IPS-NIHi7 (cell line): ENCODE measurements around the gene MTMR10.

Source experiments
- DNase-seq: peaks from one replicate; pipeline ENCODE4 v3.0.0; 2012; ENCODE audit warnings: mixed read lengths; ENCODE audit errors: extremely low spot score

MTMR10 gene

DNA sequence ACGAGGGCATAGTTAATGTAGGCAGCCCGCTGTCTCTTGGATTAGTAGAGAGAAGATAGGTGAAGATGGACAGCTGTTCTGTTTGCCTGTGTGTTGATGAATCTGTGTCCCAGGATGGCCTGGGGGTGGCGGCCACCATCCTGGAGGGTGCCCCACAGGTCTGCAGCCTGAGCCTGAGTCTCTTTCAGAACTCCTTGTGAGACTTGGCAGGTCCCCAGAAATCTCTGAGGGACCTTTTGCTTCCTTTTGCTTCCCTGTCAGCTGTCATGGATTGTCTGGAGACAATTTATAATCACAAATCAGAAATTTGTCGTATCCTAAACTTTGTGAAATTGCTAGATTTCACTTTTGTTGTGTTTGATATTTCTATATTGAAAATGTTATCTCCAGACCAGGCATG lies 70.3 kb downstream of the MTMR10 start:
- no peak for DNase-seq

DNA sequence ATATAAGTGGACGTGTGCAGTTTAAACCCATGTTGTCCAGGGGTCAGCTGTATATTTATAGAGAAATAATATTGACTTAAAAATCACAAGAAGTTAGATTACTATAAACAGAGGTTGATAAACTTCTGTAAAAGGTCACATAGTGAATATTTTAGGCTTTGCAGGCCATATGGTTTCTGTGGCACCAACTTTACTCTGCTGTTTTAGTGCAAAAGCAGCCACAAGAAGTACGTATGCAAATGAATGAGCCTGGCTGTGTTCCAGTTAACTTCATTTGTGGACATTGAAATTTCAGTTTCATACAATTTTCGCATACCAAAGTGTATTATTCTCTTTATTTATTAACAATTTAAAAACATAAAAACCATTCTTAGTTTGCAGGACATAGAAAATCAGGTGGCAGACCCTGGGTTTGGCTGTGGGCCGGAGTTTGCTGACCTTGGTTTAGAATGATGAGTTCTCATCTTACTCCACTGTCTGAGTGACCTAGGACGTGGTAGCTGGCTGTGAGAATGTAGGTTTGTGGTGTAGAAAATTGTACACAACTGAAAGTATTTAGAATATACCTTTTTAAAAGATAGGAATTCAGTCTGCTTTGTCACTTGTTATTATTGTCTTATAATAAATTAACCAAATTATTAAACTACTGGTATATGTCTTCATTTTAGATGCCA lies 71.4 kb downstream of the MTMR10 start:
- DNase-seq = no peak

DNA sequence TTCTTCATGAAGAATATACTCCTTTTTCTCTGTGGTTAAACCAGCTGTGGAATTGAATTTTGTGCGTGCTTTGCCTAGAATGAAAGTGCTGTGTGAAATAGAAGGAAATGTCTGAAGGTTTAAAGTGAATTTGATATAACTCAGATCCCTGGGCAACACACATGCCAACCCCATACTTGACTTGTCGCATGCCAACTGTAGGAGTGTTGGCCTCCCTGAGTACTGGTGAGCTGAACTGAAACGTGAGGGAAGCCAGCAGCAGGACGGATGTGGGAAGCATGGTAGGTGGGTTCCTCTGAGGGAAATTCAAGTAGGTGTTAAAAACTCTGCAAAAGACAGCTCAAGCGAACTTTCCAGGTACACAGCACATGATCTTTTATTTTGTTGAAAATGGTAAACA lies 73.1 kb downstream of the MTMR10 start:
- no peak for DNase-seq

DNA sequence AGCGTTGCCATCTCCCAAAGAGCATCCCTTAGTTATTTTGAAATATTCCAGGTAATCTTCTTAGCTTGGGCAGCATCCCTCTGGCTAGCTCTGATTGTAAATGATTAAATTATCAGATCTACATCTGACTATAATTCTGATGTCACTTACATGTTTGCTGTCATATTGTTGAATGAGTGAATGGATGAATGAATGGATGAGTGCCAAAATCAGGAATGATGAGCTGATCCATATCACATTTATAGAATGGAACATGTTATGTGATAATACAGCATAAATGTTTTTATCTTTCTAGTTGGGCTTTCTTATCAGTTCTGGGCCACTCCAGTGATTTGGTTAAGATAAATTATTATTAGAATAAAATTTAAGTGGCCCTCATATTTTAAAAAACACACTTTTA lies 73.8 kb downstream of the MTMR10 start:
- DNase-seq = no peak

DNA sequence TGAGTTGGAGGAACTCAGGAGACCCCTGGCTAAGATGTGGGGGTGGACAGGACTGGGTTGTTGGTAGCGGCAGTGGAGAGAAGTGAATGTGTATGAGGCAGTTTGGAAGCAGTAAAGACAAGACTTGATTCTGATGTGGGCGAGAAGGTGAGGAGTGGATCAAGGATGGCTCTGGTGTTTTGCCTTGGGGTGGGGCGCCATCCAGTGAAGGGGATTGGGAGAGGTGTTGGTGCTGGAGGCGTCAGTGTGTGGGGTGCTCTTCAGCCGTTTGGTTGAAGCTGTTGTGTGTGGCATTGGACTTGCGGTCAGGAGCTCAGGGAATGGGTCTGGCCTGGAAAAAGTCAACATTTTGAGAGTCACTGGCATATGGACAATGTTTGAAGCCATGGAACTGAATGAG lies 74.4 kb downstream of the MTMR10 start:
- DNase-seq = no peak

DNA sequence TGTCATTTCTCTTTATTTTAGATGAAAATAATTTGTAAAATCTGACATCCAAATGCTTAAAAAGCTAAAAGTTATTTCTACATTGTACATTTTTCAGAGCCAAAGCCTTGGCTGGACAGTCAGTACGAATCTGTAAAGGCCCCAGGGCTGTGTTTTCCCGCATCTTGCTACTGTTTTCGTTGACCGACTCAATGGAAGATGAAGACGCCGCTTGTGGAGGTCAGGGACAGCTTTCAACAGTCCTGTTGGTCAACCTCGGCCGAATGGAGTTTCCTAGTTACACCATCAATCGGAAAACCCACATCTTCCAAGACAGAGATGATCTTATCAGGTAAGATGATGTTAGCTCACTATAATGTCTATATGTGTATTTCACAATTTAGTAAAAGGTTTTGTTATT lies 77.7 kb downstream of the MTMR10 start:
- no peak for DNase-seq

DNA sequence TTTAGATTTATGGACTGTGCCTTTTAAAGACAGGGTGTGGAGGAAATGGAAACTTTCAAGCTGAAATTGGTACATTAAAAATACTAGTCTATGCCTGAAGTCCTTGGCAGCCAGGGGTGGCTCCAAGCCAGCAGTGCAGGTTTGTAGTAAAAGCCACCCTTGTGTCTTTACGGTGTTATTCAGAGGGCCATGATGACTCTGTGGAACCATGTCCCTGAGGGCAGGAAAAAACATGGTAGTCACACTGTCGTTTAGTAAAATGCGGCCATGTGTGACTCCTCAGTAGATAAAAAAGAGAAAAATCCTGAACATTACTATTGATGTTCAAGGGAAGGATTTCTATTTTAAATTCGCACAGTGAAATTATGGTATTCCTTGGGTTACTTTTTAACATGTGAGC lies 85.1 kb downstream of the MTMR10 start:
- DNase-seq = no peak

DNA sequence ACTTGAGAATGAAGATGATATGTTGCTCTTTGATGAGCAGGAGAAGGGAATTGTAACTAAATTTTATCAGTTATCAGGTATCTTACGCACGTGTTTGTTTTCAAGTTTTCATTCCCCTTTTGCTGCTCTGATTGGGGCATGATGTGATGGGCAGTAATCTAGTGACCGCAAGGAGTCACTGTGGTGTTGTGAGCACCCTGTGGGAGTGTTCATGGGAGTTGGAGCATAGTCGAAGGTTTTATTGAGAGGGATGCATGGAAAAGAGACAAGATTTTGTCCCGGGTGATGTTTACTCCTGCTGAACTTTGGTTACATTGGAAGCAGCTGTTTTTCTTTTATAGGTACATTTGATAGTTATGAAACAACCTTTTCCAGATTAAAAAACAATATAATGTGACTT lies 85.6 kb downstream of the MTMR10 start:
- no peak for DNase-seq

DNA sequence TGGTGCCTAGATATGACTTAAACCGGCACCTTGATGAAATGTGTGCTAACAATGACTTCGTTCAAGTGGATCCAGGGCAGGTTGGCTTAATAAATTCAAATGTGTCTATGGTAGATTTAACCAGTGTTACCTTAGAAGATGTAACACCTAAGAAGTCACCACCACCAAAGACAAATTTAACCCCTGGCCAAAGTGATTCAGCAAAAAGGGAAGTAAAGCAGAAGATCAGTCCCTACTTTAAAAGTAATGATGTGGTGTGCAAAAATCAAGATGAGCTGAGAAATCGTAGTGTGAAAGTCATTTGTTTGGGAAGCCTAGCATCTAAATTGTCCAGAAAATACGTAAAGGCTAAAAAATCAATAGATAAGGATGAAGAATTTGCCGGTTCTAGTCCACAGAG lies 86.6 kb downstream of the MTMR10 start:
- DNase-seq = no peak

DNA sequence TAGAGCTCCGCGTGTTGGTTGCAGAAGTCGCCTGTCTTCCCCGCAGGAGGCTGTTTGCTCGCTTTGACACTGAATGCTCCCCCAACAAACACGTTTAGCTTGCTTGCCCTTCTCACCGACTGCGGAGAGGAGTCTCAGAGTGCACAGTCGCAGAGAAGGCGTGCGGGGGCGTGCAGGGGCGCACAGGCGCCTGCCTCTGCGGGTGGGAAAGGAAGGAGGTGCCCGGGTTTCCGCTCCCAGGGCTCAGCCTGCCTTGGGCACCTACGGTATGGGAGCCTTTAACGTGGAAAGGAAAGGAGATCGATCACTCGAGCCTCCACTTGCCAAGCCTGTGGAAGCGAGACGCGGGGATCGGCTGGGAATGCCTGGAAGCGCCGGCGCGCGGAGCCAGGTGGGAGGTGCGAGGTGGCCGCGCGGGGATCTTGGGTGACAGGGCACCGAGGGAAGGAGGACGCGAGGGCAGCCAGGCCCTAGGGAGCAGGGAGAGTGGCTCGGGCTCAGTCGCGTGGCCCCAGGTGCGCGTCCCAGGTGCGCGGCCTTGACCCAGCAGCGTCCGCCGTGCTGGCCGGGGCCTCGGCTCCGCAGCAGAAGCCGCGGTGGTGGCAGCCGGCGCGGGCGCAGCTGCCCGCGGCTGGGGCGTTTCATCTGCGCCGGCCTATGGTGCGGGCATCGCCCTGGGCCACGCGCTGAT lies 87.8 kb downstream of the MTMR10 start, which contains the start of gene FAN1:
Gene FAN1 (plus strand): TSS at position 419 of the 691 bp plus-strand sequence. CDS start 749 bp downstream, outside the sequence.
- peak; percentile 93 for DNase-seq

DNA sequence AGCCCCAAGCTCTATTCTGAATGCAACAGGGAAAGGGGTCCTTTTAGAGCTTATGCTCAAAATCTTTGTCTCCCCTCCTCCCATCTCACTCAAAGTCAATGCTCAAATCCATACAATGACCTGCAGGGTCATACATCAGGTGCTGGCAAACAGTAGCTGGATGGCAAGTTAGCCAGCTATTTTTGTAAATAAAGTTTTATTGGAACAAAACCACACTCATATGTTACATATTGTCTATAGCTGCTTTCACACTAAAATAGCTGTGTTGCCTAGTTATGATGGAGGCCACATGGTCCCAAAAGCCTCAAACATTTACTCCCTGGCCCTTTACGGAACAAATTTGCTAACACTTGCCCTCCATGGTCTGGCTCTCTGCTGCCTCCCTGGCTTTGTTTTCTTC lies 89.5 kb downstream of the MTMR10 start:
- no peak for DNase-seq

DNA sequence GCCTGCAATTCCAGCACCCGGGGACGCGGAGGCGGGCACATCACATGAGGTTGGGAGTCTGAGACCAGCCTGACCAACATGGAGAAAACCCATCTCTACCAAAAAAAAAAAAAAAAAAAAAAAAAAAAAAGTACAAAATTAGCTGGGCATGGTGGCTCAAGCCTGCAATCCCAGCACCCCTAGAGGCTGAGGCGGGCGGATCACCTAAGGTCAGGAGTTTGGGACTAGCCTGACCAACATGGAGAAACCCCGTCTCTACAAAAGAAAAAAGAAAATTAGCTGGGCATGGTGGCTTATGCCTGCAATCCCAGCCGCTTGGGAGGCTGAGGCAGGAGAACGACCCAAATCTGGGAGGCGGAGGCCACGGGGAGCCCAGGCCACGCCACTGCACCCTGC lies 95.2 kb downstream of the MTMR10 start:
- DNase-seq = no peak

DNA sequence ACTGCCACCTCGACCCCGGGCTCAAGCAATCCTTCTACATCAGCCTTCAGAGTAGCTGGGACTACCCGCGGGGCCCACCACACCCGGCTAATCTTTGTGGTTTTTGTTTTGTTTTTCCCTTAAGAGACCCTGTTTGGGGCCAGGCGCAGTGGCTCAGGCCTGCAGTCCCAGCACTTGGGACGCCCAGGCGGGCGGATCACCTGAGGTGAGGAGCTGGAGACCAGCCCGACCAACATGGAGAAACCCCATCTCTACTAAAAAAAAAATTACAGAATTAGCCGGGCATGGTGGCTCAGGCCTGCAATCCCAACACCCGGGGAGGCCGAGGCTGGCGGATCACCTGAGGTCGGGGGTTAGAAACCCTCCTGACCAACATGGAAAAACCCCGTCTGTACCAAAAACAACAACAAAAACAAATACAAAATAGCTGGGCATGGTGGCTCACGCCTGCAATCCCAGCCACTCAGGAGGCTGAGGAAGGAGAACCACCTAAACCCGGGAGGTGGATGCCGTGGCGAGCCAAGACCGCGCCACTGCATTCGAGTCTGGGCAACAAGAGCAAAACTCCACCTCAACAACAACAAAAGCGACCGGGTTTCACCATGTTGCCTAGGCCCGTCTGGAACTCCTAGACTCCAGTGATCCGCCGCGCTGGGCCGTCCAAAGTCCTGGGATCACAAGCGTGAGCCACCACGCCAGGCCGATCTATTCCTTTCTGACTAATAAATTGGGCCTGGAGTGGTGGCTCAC lies 95.8 kb downstream of the MTMR10 start:
- DNase-seq = no peak

DNA sequence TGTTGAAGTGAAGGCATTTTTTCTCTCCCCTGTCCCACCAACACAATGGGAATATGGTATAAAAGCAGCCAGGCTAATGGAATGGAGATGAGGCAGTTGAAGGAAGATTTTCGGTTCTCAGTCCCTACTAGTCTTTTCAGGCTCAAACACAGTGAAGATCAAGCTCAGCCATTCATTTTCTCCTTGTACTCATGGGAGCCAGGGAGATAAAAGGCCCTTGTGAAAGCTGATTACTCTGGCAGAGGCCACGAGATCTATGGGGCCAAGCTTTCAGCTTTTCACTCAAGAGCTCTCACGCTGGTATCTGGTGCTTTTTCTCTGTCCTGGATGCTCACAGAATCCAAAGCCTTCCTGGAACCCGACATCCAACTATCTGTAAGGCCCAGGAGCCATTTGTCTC lies 102.2 kb downstream of the MTMR10 start:
- DNase-seq = no peak
